ENCODE data around the gene TMED5.
"Not testable (repeated sequence)": the region's sequence is repeated elsewhere in the genome, so short reads cannot be mapped to it uniquely, and the experiment has no call there.

Gene TMED5

DNA sequence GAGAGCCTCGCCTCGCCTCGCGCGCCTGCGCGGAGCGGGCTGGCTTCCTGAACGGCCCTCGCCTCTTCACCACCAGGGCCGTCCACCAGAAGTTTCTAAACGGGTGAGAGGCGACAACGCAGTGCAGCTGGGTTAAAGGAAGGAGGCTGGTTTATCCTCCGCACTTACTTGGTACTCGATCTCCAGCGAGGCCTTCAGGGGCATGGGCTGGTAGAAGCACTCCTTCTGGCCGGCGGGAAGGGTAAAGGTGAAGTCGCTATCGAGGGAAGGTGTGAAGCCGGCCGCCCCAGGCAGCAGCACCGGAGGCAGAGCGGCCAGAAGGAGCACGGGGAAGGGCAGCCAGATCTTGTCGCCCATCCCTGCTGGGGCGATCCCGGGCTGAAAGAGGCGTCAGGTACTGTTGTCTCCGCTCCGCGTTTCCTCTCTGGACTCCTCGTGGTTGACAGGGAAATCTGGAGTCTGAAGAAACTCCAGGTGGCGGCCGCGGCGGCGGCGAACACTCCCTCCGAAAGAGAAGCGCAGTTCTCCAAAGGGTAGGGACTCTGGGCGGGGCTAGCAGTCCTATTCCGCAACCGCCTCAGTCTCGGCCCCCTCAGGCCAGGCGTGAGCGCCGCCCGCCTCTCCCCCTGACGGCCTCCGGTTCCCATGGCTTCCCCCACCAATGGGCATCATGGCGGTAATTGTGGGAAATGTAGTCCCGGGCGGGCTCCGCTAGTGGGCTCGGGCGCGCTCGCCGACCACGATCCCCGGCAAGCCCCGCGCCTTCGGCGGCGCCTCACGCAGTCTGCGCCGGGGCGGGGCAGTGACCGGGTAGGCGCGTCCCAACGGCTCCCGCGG lies at the start of gene TMED5:
Gene TMED5 (minus strand): TSS at position 528 of the 837 bp plus-strand sequence. CDS start 171 bp downstream, at position 357.
- FAIRE-seq, result peak; percentile 81

GRCh38 chr1:93223023-93223675 lies 42.9 kb upstream of the TMED5 start:
- FAIRE-seq (no peak), DNase-seq (ENCODE audit: low spot score) (no peak)

More for the DNA sequence above, at the start of gene TMED5:
- peak; percentile 95 for DNase-seq (ENCODE audit: low spot score)

DNA sequence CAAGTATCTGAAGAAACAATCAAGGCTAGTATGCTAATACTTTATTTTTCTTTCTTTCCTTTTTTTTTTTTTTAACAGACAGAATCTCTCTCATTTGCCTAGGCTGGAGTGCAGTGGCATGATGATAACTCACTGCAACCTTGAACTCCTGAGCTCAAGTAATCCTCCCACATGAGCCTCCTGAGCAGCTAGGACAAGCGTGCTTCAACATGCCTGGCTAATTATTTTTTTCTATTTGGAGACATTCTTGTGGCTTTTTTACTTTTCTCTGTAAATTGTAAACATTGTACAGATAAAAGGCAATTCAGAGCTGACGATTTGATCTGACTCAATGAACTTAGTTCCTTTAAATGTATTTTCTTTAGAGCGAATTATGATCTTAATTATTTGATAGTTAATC lies 41.7 kb upstream of the TMED5 start:
- DNase-seq (ENCODE audit: low spot score) (no peak), FAIRE-seq (peak; percentile 8)

GRCh38 chr1:93220716-93221115 lies 40.5 kb upstream of the TMED5 start:
- not testable (repeated sequence) for FAIRE-seq; DNase-seq (ENCODE audit: low spot score)

- FAIRE-seq (peak; percentile 96), DNase-seq (ENCODE audit: low spot score) (peak; percentile 58)
These were observed 39.2 kb upstream of the TMED5 start for GRCh38 chr1:93219443-93219842.

GRCh38 chr1:93215322-93215721 lies 35.1 kb upstream of the TMED5 start:
- no peak for FAIRE-seq

GRCh38 chr1:93207211-93207610 lies 27.0 kb upstream of the TMED5 start:
- DNase-seq (ENCODE audit: low spot score) (no peak), FAIRE-seq (no peak)

More at GRCh38 chr1:93215322-93215721, 35.1 kb upstream of the TMED5 start:
- no peak for DNase-seq (ENCODE audit: low spot score)

DNA sequence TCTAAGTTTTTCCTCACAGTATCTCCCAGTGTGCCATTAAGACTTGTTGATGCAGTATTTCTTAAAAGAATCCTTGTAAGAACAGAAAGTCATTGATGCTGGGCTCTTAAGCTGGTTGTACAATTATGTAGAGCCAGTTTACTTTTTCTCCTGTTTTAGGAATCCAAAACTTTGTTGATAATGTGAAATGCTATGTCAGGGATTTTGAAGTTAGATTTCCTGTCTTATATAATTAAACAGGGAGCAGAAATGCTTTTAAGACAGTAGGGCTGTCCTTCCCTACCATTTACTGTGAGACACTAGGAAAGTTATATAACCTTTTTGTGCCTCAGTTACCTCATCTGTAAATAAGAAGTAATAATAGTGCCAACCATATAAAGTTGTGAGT lies 26.3 kb upstream of the TMED5 start:
- DNase-seq (ENCODE audit: low spot score), result no peak
- FAIRE-seq, result no peak

DNA sequence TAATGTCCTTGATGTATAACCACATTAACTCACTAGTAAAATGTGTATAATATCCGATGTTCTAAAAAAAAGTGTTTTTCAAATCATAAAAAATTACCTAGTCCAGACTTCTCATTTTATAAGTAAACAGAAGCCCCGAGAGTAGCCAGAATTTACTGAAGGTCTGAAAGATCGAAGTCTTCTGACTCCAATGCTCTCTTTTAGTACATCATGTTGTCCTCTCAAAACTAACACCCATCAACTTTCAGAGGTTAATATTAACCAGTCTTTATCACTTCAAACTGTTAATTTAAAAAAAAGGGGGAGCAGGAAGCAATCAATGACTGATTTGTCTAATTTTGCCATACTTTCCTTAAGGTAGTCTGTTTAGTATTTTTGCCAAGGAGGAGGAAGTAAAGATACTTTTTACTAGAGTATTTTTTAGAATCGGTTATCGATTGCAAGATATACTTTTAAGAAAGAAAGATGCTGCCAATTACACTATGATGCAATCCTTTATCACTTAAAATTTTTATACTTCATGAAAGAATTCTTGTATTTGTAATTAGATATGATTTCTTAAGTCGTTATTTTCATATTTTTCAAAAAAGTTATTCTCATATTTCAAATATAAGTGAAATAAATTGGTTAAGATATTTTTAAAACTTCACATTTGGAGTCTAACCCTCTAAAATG lies 25.8 kb upstream of the TMED5 start:
- FAIRE-seq, result peak; percentile 25

DNA sequence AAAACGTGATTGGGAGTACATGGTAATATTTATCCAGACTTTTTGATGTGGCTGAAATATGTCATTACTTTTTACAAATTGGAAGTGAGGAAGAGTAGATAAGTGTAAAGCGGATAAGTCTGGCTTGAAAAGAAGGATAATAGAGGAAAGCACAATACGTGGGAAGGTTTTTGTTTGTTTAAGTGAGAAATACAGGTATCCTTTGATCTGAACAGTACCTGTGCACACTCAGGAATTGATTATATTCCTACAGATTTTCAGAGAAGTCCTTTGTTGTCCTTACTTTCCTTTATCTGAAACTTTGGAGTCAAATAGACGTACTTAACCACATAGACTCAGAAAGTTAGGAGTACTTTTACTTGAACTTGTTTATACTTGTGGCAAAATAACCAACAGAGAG lies 20.5 kb upstream of the TMED5 start:
- DNase-seq (ENCODE audit: low spot score) (no peak), FAIRE-seq (no peak)

More for the DNA sequence above, 25.8 kb upstream of the TMED5 start:
- DNase-seq (ENCODE audit: low spot score), result no peak

DNA sequence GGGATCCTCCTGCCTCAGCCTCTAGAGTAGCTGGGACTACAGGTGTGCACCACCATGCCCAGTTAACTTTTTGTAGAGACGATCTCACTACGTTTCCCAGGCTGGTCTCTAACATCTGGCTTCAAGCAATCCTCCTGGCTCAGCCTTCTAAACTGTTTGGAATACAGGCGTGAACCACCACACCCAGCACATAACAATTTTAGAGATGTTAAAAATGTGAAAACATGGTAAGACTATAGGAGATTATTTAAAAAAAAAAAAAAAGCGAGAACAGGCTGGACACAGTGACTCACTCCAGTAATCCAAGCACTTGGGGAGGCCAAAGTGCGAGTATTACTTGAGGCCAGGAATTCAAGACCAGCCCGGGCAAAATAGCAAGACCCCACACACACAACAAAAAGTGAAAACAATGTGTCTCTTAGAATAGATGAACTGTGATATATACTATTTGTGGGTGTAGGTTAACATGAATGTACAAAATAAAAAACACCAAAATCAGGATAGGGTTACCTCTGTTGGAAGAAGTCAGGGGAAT lies 19.9 kb upstream of the TMED5 start:
- FAIRE-seq, result no peak
- no peak for DNase-seq (ENCODE audit: low spot score)

DNA sequence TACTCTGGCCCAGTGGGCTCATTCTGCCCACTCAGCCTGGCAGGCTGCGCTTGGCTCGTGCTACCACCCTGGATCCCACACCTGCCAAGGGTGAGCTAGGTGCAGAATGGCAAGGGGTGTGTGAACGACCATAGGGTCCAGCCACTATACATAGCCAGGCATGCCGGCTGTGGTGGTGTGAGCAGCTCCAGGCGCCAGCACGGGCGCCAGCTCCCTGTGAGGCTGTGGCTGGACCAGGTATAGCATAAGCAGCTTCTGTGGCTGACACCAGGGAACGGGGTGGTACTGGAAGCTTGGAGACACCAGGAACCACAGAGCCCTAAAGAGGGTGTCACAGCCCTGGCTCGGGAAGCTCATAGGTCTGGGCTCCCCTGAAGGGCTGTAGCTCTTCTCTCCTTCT lies 18.9 kb upstream of the TMED5 start:
- FAIRE-seq, result no peak

GRCh38 chr1:93196591-93196990 lies 16.4 kb upstream of the TMED5 start:
- FAIRE-seq, result peak; percentile 54
- peak; percentile 31 for DNase-seq (ENCODE audit: low spot score)

More for the DNA sequence above, 18.9 kb upstream of the TMED5 start:
- DNase-seq (ENCODE audit: low spot score), result no peak

DNA sequence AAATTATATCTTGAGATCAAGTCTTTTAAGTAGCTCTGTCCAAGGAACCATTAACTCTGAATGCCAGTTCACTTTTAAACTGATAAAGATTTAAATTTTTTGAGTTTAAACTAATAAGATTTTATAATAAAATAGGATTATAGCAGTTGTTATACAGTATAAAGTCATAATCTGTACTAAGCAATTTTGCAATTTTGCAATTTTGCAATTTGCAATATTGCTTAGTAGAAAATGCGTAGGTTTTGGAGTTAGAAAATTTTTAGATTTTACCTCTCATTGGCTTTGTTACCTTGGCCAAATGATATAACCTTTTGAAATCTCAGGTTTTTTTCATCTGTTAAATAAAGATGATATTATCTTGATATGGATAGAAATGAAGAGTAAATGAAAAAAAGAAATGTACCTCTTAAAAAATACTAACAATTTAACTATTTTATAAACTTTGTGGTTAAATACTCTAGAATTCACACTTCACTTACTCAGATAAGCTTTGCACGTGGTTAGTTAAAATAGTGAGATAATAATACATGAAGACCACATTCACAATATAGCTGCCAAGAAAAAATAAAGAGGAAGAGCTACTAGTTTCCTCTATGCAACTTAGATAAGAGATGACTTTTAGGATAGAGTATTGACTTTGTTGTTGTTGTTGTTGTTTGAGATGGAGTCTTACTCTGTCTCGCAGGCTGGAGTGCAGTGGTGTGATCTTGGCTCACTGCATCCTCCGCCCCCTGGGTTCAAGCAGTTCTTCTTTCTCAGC lies 14.2 kb upstream of the TMED5 start:
- FAIRE-seq, result peak; percentile 62
- DNase-seq (ENCODE audit: low spot score), result no peak

- DNase-seq (ENCODE audit: low spot score), result no peak
- FAIRE-seq, result no peak
These were observed 10.2 kb upstream of the TMED5 start for GRCh38 chr1:93190432-93190831.

GRCh38 chr1:93186667-93187066 lies 6.5 kb upstream of the TMED5 start:
- peak; percentile 7 for FAIRE-seq

DNA sequence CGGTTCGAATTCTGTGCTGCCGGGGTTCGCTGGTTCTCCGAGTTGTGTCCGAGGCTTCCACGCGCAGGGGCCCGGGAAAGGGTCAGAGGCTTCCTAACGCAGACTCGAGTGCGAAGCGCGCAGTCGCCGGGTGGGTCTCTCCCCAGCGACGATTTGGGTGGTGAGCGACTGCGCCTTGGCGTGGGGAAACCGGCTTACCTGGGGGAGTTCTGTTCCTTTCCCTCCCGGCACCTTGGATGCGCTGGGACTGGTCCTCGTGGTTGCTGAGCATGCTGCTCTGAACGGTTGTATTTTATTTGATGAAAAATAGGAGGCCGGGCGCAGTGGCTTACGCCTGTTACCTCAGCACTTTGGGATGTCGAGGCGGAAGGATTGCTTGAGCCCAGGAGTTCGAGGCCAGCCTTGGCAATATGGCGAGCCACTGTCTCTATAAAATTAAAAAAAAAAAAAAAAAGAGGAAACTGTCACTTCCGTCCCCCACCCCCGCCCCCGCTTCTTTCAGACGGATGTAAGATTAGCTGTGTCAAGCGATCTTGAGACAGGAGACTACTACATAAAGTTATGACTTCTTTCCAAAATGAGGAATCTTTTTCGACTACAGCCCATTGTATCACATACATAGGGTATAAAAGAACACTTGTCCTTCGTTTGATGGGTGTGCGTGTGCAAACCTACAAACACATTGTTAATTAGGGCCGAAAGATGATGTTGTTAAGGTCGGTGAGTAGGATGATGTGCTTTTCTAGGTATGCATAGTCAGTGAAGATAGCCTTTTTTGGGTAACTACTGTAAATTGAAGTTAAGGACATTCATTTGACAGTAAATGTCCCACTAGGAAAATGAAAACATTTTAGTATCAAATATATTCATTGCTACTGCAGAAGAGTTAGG lies 755 bp upstream of the TMED5 start, which contains the start of gene CCDC18:
Gene CCDC18 (plus strand): TSS at position 2 of the 891 bp plus-strand sequence. CDS start 2,638 bp downstream, outside the sequence.
- FAIRE-seq, result no peak
- peak; percentile 33 for DNase-seq (ENCODE audit: low spot score)

More at GRCh38 chr1:93186667-93187066, 6.5 kb upstream of the TMED5 start:
- DNase-seq (ENCODE audit: low spot score), result no peak

GRCh38 chr1:93178418-93178817 lies 1.8 kb downstream of the TMED5 start:
- FAIRE-seq, result no peak
- DNase-seq (ENCODE audit: low spot score), result no peak

DNA sequence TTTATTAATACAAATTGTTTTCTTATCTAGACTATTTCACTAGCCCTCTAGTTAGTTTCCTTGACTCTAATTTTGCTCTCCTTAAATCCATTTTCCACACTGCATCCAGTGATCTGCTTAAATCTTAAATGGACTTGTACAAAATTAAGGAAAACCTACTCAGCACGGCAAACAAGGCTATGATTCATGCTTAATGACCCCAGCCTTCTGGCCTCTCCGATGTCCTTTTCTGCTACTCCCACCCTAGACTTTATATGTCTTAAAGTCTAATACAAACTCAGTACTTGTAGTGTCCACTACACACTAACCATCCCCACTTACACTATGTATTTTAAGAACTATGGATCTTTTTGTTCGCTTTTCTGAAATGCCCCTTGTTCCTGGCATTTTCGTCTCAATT lies 2.2 kb downstream of the TMED5 start:
- DNase-seq (ENCODE audit: low spot score) (no peak), FAIRE-seq (peak; percentile 68)

DNA sequence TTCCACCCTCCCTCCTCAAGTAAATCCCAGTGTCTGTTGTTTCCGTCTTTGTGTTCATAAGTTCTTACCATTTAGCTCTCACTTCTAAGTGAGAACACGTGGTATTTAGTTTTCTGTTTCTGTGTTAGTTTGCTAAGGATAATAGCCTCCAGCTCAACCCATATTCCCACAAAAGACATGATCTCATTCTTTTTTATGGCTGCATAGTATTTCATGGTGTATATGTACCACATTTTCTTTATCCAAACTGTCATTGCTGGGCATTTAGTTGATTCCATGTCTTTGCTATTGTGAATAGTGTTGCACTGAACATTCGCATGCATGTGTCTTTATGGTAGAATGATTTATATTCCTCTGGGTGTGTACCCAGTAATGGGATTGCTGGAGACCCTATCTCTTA lies 5.6 kb downstream of the TMED5 start:
- not testable (repeated sequence) for FAIRE-seq; DNase-seq (ENCODE audit: low spot score)

All from RCC 7860 (cell line).